Ectodermal cell (in vitro differentiated cells): Measurements from ENCODE around the gene PDK1.
"Not testable (repeated sequence)": the region's sequence is repeated elsewhere in the genome, so short reads cannot be mapped to it uniquely, and the experiment has no call there.

Experiments used
- H3K27ac ChIP-seq: 2 replicates; pipeline ENCODE4 v1.7.0; 2013; ENCODE audit warnings: mild to moderate bottlenecking, low read depth, low read length; ENCODE audit not compliant: insufficient read depth, poor library complexity, severe bottlenecking
- H3K27me3 ChIP-seq: 2 replicates; pipeline ENCODE4 v1.7.0; 2013; ENCODE audit warnings: mild to moderate bottlenecking, low read length; ENCODE audit not compliant: insufficient read depth, control insufficient read depth, poor library complexity, severe bottlenecking
- H3K36me3 ChIP-seq: one replicate; pipeline ENCODE4 v1.7.0; 2013; ENCODE audit warnings: low read length; ENCODE audit not compliant: control insufficient read depth, insufficient read depth
- H3K4me1 ChIP-seq: one replicate; pipeline ENCODE4 v1.7.0; 2013; ENCODE audit warnings: low read length; ENCODE audit not compliant: control insufficient read depth, insufficient read depth
- H3K4me3 ChIP-seq: 2 replicates; pipeline ENCODE4 v1.7.0; 2013; ENCODE audit warnings: low read depth, low read length, control low read depth; ENCODE audit not compliant: insufficient read depth
- H3K9me3 ChIP-seq: 2 replicates; pipeline ENCODE4 v1.7.0; 2013; ENCODE audit warnings: mild to moderate bottlenecking, low read length, moderate library complexity; ENCODE audit not compliant: control insufficient read depth
- WGBS, 2 experiments: methylation state at CpG; one replicate each; pipeline ENCODE4 v1.1.7; 2013; ENCODE audit warnings: missing lambda C conversion rate in 2 of 2; 5-methylcytosine and 5-hydroxymethylcytosine counted together

Gene PDK1

DNA sequence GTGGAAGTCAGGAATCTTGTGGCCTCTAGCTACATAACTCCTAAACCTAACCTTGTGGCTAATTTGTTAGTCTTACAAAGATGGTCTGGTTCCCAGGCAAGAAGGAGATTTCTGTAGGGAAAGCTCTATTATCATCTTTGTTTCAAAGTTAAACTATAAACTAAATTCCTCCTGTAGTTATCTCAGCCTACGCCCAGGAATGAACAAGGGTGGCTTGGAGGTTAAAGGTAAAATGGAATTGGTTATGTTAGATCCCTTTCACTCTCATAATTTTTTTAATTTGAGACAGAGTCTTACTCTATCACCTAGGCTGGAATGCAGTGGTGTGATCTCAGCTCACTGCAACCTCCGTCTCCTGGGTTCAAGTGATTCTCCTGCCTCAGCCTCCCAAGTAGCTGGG lies 24.6 kb upstream of the PDK1 start:
- no peaks in the 10 kb centered on the region for H3K36me3 ChIP-seq
- no peaks in the 10 kb centered on the region for H3K4me1 ChIP-seq
- no peak overlapping the region for H3K4me3 ChIP-seq
- no peaks in the 10 kb centered on the region for H3K9me3 ChIP-seq
- H3K27me3 ChIP-seq = no peaks in the 10 kb centered on the region
- WGBS, 2 experiments = 89 to 98% methylated on average over 1 to 2 of the region's 2 CpGs
- no peak overlapping the region for H3K27ac ChIP-seq

- not testable (repeated sequence) for H3K27ac ChIP-seq, H3K27me3 ChIP-seq, H3K9me3 ChIP-seq, H3K4me1 ChIP-seq, H3K36me3 ChIP-seq, H3K4me3 ChIP-seq
- 90% methylated on average over 2 of the region's 2 CpGs; no CpG with 5 or more reads in 1 of the 2 experiments for WGBS, 2 experiments
Measured at GRCh38 chr2:172532461-172532860, 23.4 kb upstream of the PDK1 start.

DNA sequence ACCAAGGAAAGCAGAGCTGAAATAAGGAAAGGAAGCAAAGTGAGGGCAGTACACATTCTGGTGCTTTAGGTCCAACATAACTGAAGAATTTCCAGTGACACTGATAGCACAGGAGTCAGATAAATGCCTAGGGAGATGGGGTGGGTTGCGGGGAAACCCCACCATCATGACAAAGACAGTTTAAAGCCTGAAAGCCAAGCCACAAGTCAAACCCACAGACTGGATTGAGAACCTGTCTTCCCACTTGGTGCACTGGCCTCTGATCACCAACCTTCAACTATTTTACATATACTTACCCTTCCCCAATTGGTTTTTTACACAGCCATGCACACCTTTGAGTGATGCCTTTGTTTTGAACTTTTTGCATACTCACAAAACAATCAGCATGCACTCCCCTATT lies 22.2 kb upstream of the PDK1 start:
- Histone ChIP-seq H3K4me1 (no peaks in the 10 kb centered on the region), H3K9me3 (no peaks in the 10 kb centered on the region), H3K27me3 (no peaks in the 10 kb centered on the region), H3K36me3 (no peaks in the 10 kb centered on the region), H3K4me3 (no peak overlapping the region), H3K27ac (no peak overlapping the region)
- WGBS, 2 experiments = 93 to 94% methylated on average over 1 of the region's 1 CpG

DNA sequence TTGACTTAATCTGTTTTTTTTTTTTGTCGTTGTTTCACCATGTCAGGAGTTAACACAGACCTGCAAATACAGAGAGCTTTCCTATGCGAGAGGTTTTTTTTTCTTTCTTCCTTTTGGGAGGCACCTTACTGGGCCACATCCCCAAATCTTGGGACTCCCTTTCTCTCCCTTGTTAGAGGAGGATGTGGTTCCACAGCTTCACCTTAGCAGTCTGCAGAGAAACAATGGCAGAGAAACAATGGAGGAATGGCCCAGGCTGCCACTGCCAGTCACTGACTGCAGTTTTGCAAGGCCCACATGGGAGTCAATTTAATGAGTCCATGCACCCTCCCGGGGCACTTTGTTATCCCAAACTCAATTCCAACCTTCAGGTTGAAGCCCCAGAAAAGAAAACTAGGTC lies 20.8 kb upstream of the PDK1 start:
- Histone ChIP-seq H3K27me3 (no peaks in the 10 kb centered on the region), H3K27ac (no peak overlapping the region), H3K9me3 (no peaks in the 10 kb centered on the region), H3K4me3 (no peak overlapping the region), H3K4me1 (no peaks in the 10 kb centered on the region), H3K36me3 (no peaks in the 10 kb centered on the region)
- WGBS, 2 experiments = 74 to 76% methylated on average over 3 of the region's 3 CpGs

GRCh38 chr2:172537851-172538250 lies 18.0 kb upstream of the PDK1 start:
- not testable (repeated sequence) for H3K4me1 ChIP-seq, H3K9me3 ChIP-seq, H3K4me3 ChIP-seq, H3K36me3 ChIP-seq, H3K27me3 ChIP-seq, H3K27ac ChIP-seq
- WGBS, 2 experiments = 91 to 95% methylated on average over 24 to 35 of the region's 37 CpGs

- Histone ChIP-seq H3K9me3 (peaks cover 2% of the 10 kb centered on the region), H3K4me3 (no peak overlapping the region), H3K27me3 (no peaks in the 10 kb centered on the region), H3K4me1 (no peaks in the 10 kb centered on the region), H3K27ac (no peak overlapping the region), H3K36me3 (no peaks in the 10 kb centered on the region)
- 84 to 91% methylated on average over 4 of the region's 4 CpGs for WGBS, 2 experiments
Measured at GRCh38 chr2:172539767-172540166, 16.1 kb upstream of the PDK1 start.

- Histone ChIP-seq H3K4me3 (no peak overlapping the region), H3K27me3 (no peaks in the 10 kb centered on the region), H3K27ac (no peak overlapping the region), H3K9me3 (peaks cover 2% of the 10 kb centered on the region), H3K4me1 (no peaks in the 10 kb centered on the region), H3K36me3 (no peaks in the 10 kb centered on the region)
Measured at GRCh38 chr2:172540421-172540820, 15.5 kb upstream of the PDK1 start.

- Histone ChIP-seq H3K27me3 (no peaks in the 10 kb centered on the region), H3K4me1 (no peaks in the 10 kb centered on the region), H3K9me3 (peaks cover 2% of the 10 kb centered on the region), H3K4me3 (no peak overlapping the region), H3K27ac (no peak overlapping the region), H3K36me3 (no peaks in the 10 kb centered on the region)
- WGBS, 2 experiments = 92 to 93% methylated on average over 2 of the region's 2 CpGs
Measured at GRCh38 chr2:172545408-172546075, 10.3 kb upstream of the PDK1 start.

GRCh38 chr2:172549131-172549530 lies 6.8 kb upstream of the PDK1 start:
- Histone ChIP-seq H3K27ac (no peak overlapping the region), H3K36me3 (no peaks in the 10 kb centered on the region), H3K27me3 (no peaks in the 10 kb centered on the region), H3K9me3 (peaks cover under 1% of the 10 kb centered on the region), H3K4me3 (no peak overlapping the region), H3K4me1 (peaks cover 10% of the 10 kb centered on the region)
- 97 to 100% methylated on average over 1 of the region's 1 CpG for WGBS, 2 experiments

- H3K9me3 ChIP-seq = not testable (repeated sequence)
Measured at GRCh38 chr2:172549802-172550201, 6.1 kb upstream of the PDK1 start.

GRCh38 chr2:172550419-172550818 lies 5.5 kb upstream of the PDK1 start:
- H3K4me1 ChIP-seq = peaks cover 10% of the 10 kb centered on the region
- no peaks in the 10 kb centered on the region for H3K36me3 ChIP-seq
- H3K27me3 ChIP-seq = peaks cover 9% of the 10 kb centered on the region
- H3K27ac ChIP-seq = no peak overlapping the region
- H3K4me3 ChIP-seq = no peak overlapping the region
- H3K9me3 ChIP-seq = no peaks in the 10 kb centered on the region

More at GRCh38 chr2:172549802-172550201, 6.1 kb upstream of the PDK1 start:
- H3K4me1 ChIP-seq, H3K4me3 ChIP-seq, H3K36me3 ChIP-seq, H3K27me3 ChIP-seq, H3K27ac ChIP-seq: not testable (repeated sequence)
- 13 to 36% methylated on average over 1 of the region's 1 CpG for WGBS, 2 experiments
